ENCODE data around the gene SNN. TPM values are rescaled to one million over a fixed set of nuclear protein-coding genes. Genes with fewer than 3 reads are reported as not detected.

SNN gene
- total RNA-seq, 1 donor from 2014 or later: 11.2 TPM

DNA sequence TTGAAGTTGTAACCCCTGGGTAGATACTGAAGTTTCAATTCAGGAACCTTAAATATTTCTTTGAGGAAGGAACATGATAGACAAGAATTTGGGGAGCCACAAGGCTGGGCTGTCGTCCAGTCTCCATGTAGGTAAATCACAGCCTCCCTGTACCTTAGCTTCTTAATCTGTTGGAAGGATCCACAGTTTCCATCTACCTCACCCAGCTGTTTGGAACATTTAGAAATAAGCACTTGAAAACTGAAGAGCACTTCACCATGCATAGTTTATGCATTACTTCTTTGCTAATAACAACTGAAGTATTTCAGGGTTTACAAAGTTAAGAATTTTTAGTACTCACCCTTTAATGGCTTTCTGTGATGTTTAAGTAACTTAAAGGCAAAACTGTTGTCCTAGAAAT is 57.2 kb downstream of the SNN start:
- H3K4me3 ChIP-seq (ENCODE audit: low read depth, low read length): no peak overlapping the region
- no peak for DNase-seq (ENCODE audit: low read depth)

DNA sequence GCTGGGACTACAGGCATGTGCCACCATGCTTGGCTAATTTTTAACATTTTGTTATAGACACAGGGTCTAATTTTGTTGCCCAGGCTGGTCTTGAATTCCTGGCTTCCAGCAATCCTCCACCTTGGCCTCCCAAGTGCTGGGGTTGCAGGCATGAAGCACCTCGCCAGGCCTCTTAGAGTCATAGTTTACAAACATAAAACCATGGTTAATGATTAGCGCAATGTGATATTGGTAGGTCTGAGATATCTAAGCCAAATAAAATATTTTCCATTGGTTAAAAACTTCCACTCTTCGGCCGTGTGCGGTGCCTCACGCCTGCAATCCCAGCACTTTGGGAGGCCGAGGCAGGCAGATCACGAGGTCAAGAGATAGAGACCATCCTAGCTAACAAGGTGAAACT is 57.8 kb downstream of the SNN start:
- no peak overlapping the region for H3K4me3 ChIP-seq (ENCODE audit: low read depth, low read length)
- DNase-seq (ENCODE audit: low read depth): no peak
- no peak for TF ChIP-seq CTCF (conservative IDR thresholded peaks at IDR 0.05; ENCODE audit: low read depth, low read length)

More for the DNA sequence above, 57.2 kb downstream of the SNN start:
- TF ChIP-seq CTCF (conservative IDR thresholded peaks at IDR 0.05; ENCODE audit: low read depth, low read length): no peak

GRCh38 chr16:11727796-11728543 is 59.7 kb downstream of the SNN start:
- no peak for DNase-seq (ENCODE audit: low read depth)
- TF ChIP-seq CTCF (conservative IDR thresholded peaks at IDR 0.05; ENCODE audit: low read depth, low read length): no peak
- no peak overlapping the region for H3K4me3 ChIP-seq (ENCODE audit: low read depth, low read length)

Other genes starting within 250 kb of the SNN start
- gene LITAF, start 81.5 kb upstream of the SNN start, total RNA-seq: 30.4 and 45.4 TPM in 2 replicates
- gene TXNDC11, start 74.4 kb downstream of the SNN start, total RNA-seq: 20.2 and 29.9 TPM in 2 replicates
- gene ZC3H7A, start 128.8 kb downstream of the SNN start, total RNA-seq: 13.7 and 14.5 TPM in 2 replicates
- gene RSL1D1, start 183.1 kb downstream of the SNN start, total RNA-seq: 141 and 206 TPM in 2 replicates
- 87.3 and 145 TPM in 2 replicates for gene GSPT1, start 247.5 kb downstream of the SNN start, total RNA-seq

All from epithelial cell of proximal tubule (primary cell).